NCI-H187 (cell line): ENCODE results near the gene ANK2.
A peak's percentile ranks its signal among the peaks of the same experiment; 100 is the strongest.
"Not testable (repeated sequence)": the region's sequence is repeated elsewhere in the genome, so short reads cannot be mapped to it uniquely, and the experiment has no call there.

Experiments
- DNase-seq, 2 experiments: peaks; one replicate each; lab custom pipeline; 2025; lab: John Stamatoyannopoulos, UW

ANK2 gene

GRCh38 chr4:113209652-113210320 is 160.3 kb downstream of the ANK2 start:
- DNase-seq: no peak

DNA sequence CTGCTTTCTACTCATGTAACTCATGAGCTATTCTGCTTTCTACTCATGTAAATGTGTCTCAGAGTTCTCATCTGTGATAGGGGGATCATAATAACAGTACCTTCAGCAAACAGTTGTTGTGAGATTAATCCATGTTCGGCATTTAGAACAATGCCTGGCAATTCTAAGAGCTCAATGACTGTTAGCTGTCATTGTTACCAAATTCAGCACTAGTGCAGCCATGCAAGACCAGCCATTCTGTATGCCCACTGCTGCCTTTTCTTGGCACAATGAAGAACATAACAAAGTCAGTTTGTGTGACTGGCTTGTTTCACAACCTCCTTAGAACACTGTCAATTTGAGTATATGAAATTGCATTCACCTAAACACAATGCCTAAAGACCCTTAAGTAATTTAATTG is 163.2 kb downstream of the ANK2 start:
- DNase-seq: peak in 1 of 2 experiments; percentile 1

- no peak for DNase-seq
Measured at GRCh38 chr4:113221990-113222389, 172.5 kb downstream of the ANK2 start.

GRCh38 chr4:113222471-113222870 is 173.0 kb downstream of the ANK2 start:
- no peak for DNase-seq

GRCh38 chr4:113223001-113223400 is 173.5 kb downstream of the ANK2 start:
- no peak for DNase-seq

DNA sequence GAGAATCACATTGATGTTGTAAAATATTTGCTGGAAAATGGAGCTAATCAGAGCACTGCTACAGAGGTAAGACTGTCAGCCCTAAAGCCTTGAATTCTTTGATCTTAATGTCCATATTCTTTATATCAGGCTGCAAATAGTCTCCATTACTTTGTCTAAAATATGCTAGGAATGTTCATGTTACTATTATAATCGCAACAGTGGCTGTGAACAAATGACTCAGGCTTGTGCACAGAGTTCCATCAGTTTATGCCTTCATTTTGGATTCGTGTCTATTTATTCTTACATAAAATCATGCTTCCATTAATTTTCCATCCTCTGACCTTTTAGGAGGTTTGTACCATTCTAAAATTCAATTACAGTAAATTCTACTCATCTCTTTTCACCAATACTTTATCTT is 182.7 kb downstream of the ANK2 start:
- DNase-seq: no peak

DNA sequence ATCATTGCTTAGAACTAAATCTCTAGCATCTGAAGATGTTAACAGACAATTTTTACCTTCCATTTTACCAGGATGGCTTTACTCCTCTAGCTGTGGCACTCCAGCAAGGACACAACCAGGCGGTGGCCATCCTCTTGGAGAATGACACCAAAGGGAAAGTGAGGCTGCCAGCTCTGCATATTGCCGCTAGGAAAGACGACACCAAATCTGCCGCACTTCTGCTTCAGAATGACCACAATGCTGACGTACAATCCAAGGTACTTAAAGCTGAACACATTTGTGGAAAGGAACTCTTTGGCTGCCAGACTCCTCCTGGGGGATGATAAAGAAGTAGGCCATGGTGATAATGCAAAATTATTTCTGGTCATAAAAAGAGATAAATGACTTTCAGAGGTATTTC is 187.5 kb downstream of the ANK2 start:
- no peak for DNase-seq

DNA sequence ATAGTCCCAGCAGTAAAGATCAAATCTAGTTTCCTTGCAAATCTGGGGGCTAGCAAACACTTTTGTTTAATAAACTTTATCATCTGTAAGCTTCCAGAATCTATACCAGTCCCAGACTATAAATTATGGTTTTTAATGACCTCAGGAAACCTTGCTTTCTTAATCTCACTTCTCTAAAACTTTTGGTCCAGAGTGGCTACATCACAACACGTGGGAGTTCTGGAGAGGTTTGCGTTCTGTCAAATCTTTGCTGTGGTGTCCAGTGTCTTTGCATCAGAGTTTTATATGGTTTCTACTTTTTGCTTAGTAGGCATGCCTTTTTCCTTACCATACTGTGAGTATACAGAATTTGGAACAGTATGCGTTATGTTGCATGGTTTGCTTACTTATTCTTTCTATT is 193.9 kb downstream of the ANK2 start:
- DNase-seq: no peak

GRCh38 chr4:113244747-113245146 is 195.3 kb downstream of the ANK2 start:
- DNase-seq: not testable (repeated sequence)

DNA sequence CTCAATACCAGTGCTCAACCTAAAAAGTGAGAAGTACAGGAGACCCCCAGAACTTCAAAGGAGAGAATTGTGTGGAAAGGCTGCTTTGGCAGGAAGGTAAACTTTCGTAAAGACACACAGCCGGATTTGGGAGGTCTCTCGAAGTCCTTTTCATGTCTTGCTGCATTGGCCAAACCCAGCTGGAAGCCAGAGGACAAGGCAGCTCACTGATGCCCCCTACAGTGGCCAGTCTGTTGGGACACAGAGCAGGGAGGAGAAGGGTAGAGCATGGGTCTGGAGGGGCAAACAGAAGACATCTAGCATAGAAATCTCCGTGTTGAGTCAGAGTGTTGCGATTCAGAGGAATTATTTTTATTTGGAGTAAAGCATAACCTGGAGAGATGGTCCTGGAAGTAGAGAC is 198.9 kb downstream of the ANK2 start:
- DNase-seq: no peak

DNA sequence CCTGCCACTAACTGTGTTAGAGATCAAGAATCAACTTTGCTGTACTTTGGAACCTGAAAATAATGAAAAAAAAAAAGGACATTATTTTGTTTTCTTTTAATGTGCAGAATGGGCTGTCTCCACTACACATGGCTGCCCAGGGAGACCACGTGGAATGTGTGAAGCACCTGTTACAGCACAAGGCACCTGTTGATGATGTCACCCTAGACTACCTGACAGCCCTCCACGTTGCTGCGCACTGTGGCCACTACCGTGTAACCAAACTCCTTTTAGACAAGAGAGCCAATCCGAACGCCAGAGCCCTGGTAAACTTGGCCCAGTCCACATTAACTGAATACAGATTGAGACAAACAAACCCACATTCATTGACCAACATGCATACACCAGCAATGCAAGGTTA is 206.2 kb downstream of the ANK2 start:
- no peak for DNase-seq

- DNase-seq: no peak
Measured at GRCh38 chr4:113256946-113257345, 207.5 kb downstream of the ANK2 start.

DNA sequence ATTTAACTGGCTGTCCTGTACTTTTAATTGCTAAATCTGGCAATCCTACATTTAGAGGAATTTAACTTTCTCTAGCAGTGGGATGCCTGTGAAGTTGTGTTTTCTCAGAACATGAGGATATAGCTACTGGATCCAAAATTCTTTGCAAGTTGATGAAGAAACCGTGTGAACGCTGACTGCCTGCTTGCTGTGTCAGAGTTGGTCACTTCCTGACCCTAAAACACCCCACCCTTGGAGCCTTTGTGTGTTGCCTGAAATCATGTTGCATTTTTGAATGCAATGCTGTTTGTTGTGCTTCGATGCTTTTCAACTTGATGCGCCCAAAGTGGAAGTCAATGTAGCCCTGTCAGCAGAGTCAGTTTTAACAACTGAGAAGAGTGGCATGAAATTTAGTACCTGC is 211.2 kb downstream of the ANK2 start:
- DNase-seq: no peak

DNA sequence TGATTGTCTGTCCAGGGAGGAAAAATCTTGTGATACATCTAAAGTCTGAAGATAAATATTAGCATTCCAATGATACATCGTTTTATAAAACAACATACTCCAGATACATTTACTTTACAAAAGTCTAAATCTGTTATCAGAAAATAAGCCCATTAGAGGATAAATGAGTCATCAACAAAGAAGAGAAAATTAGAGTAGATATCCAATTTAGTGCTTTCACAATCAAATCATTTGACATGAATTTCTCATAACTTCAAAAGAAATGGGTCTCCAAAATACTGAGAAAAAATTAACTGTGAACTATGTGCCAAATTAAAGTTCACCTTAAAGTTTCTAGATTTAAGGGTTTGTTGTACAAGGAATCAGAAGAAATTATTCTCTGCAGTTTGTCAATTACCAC is 213.8 kb downstream of the ANK2 start:
- no peak for DNase-seq

DNA sequence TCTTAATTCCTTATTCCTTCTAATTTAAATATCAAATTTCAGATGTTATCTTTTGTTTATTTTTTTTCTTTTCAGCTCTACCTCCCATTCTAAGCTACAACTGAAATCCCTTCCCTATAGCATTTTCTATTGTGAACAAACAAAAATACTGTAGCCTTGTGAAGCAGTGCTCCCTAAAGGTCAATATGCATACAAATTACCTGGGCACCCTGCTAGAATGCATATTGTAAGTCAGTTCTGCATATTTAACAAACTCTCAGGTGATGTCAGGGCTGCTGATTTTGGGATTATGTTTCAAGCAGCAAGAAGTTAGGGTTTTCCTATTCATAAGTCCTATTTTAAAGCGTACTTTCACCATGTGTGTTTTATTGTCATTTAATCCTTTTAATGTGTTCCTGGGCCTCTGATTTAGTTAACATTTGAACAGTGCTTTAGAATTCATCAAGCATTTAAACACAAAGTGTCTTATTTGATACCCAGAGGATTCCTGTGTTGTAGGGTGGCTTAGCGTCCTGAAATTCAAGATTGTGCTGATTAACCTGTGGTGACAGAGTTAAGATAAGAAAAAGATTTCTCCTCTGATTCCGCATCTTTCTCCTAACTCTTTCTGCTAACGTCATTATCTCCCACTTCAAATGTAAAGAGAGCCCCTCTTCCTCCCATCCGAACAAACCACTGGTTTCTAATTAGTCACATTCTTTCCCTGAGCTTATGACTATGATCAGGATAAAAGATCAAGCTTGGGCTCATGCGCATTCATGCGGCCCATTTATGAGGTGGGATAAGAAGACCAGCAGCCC is 221.3 kb downstream of the ANK2 start:
- DNase-seq: no peak

GRCh38 chr4:113272523-113272922 is 223.1 kb downstream of the ANK2 start:
- no peak for DNase-seq

- DNase-seq: no peak
Measured at GRCh38 chr4:113273721-113274220, 224.3 kb downstream of the ANK2 start.

- no peak for DNase-seq
Measured at GRCh38 chr4:113276464-113277170, 227.2 kb downstream of the ANK2 start.

GRCh38 chr4:113278324-113278934 is 229.0 kb downstream of the ANK2 start:
- peak in 1 of 2 experiments; percentile 24 for DNase-seq

- no peak for DNase-seq
Measured at GRCh38 chr4:113285501-113285900, 236.0 kb downstream of the ANK2 start.

GRCh38 chr4:113288257-113288656 is 238.8 kb downstream of the ANK2 start:
- no peak for DNase-seq

DNA sequence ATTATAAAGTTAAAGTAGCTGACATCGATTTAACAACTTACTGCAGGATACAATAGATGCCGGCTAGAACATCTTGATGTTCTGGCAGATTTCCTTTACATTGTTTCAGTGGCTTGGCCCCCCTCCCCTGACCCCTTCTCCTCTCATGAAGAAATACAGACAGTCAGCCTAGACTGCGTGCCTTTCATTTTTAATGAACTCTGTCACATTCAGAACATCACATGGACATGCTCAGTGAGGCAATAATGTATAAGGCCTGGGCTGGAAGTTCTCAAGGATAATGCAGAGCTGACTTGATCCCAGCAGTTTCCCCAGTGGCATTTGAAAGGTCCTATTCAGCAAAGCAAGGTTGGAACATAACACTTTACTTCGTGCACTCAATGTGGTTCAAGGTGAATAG is 239.2 kb downstream of the ANK2 start:
- DNase-seq: no peak
